ENCODE measurements around the gene SOWAHC.
"Not testable (repeated sequence)": the region's sequence is repeated elsewhere in the genome, so short reads cannot be mapped to it uniquely, and the experiment has no call there.

SOWAHC gene

DNA sequence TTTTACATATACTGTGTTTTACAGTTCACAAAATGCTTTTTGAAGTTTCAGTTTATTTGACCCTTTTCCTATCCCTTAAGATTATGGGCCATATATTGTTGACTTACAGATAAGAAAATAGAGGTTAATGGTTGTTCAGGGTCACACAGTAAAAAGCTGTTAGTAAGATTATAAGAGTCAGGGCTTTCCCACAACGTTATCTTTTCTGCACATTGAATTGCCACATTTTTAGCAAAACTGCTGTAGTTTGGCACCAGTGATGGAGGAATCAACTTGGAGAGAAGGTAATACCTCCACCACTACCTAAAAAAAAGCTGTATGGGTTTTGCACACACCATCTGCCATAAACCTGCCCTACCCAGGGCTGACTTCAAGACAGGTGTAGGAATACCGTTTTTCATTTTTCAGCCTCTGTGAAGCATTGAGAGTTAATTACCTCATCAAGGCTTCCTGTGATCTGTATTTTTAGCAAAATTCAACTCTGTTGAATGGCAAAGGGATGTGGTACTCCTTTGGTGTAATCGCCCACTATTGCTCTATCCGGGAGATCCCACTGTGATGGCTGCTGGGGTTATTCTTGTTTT, 5.0 kb downstream of the SOWAHC start:
- DNase-seq (ENCODE audit: low read depth): no peak
- H3K4me3 ChIP-seq (ENCODE audit: low read length): no peak overlapping the region
- TF ChIP-seq CTCF (conservative IDR thresholded peaks at IDR 0.05; ENCODE audit: low read depth, low read length): no peak

GRCh38 chr2:109623297-109623696, 9.1 kb downstream of the SOWAHC start:
- H3K4me3 ChIP-seq (ENCODE audit: low read length): no peak overlapping the region
- no peak for DNase-seq (ENCODE audit: low read depth)
- no peak for TF ChIP-seq CTCF (conservative IDR thresholded peaks at IDR 0.05; ENCODE audit: low read depth, low read length)

GRCh38 chr2:109623923-109624322, 9.8 kb downstream of the SOWAHC start:
- DNase-seq (ENCODE audit: low read depth): no peak
- no peak overlapping the region for H3K4me3 ChIP-seq (ENCODE audit: low read length)
- no peak for TF ChIP-seq CTCF (conservative IDR thresholded peaks at IDR 0.05; ENCODE audit: low read depth, low read length)

DNA sequence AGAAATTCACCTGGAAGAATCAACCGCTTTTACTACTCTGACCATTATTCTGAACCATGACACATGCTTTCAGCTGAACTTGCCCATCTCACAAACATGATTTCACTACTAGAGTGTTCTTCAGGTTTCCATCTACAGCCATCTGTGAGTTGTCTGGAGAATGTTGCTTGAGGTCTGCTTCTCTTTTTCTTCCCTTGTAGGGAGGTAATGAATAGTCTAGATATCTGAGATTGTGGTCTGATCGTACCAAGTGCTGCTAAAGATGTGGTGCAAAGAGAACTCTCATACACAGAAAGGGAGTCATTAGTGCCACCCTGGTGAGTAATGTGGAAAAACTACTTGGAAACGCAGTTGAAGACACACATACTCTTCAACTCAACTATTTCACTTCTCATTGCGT, 10.2 kb downstream of the SOWAHC start:
- TF ChIP-seq CTCF (conservative IDR thresholded peaks at IDR 0.05; ENCODE audit: low read depth, low read length): no peak
- H3K4me3 ChIP-seq (ENCODE audit: low read length): no peak overlapping the region

DNA sequence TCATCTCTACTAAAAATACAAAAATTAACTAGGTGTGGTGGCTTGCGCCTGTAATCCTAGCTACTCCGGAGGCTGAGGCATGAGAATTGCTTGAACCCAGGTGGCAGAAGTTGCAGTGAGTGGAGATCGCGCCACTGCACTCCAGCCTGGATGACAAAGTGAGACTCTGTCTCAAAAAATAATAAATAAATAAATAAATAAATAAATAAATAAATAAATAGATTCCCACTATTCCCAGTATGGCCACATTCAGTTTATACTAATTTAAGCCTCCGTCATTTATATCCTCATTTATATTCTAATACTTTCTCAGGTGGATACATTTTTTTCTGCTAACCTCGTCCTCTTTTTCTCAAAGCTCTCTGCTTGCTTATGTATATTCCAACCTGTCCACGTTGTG, 14.2 kb downstream of the SOWAHC start:
- not testable (repeated sequence) for H3K4me3 ChIP-seq (ENCODE audit: low read length)

More for the DNA sequence above, 10.2 kb downstream of the SOWAHC start:
- DNase-seq (ENCODE audit: low read depth): no peak

GRCh38 chr2:109629867-109630266, 15.7 kb downstream of the SOWAHC start:
- DNase-seq (ENCODE audit: low read depth): no peak
- no peak for TF ChIP-seq CTCF (conservative IDR thresholded peaks at IDR 0.05; ENCODE audit: low read depth, low read length)
- no peak overlapping the region for H3K4me3 ChIP-seq (ENCODE audit: low read length)

More for the DNA sequence above, 14.2 kb downstream of the SOWAHC start:
- not testable (repeated sequence) for DNase-seq (ENCODE audit: low read depth)

DNA sequence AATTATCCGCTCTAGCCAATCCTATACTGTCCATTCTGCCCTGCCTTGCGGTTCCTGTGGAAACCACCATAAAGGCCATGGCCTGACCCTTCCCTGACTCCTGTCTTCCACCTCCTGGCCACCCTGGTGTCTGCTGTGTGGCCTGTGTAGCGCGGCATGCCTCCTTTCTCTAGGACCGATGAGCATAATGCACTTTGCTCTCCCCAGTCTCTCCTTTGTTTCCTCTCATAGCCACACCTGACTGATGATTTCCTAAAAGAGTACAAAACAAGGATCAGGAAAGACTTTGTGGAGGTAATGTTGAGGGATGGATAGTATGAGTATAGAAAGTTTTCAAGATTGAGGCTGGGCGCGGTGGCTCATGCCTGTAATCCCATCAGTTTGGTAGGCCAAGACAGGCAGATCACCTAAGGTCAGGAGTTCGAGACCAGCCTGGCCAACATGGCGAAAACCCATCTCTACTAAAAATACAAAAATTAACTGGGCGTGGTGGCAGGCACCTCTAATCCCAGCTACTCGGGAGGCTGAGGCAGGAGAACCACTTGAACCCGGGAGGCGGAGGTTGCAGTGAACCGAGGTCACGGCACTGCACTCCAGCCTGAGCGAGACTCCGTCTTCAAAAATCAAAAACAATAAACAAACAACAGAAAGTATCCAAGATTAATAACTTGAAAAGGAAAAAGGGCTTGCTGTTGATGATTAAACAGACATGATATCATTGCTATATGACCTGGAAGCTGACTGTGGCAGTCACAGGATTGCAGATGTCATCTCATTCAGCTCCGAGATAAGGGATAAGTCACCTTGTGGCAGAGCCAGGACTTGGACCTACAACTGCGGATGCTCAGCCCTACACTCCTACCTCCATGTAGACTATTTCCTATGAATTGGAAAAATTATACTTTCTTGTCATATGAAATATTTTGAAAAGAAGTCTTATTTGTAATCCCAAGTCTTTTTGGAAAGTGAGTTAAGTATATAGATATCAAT, 16.6 kb downstream of the SOWAHC start:
- TF ChIP-seq CTCF (conservative IDR thresholded peaks at IDR 0.05; ENCODE audit: low read depth, low read length): no peak
- no peak for DNase-seq (ENCODE audit: low read depth)
- no peak overlapping the region for H3K4me3 ChIP-seq (ENCODE audit: low read length)

All from retinal pigment epithelial cell (primary cell).